Activated gamma-delta T cell treated with anti-CD3 and anti-CD28 coated beads, Interleukin-2, amount 50 U/mL, for 16 hours (primary cell): Measurements from ENCODE around the gene OR5A1.

Source experiments
- DNase-seq: peaks from one replicate; pipeline ENCODE4 v3.0.0-alpha.2; 2020; ENCODE audit warnings: low read depth

The OR5A1 gene

DNA sequence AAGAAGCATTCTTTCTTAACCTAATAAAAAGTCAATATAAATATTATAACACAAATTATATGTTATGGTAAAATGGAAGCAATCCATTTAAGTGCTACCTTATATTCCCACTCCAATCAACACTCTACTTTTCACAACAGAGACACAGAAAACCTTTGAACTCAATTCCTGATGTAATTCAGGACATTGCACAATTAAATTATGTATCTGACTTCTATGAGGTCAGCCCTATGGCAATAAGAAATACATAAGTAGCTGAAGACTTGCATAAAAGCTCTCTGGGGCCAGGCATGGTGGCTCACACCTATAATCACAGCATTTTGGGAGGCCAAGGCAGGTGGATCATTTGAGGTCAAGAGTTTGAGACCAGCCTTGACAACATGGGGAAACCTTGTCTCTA lies 43.6 kb downstream of the OR5A1 start:
- DNase-seq: no peak

DNA sequence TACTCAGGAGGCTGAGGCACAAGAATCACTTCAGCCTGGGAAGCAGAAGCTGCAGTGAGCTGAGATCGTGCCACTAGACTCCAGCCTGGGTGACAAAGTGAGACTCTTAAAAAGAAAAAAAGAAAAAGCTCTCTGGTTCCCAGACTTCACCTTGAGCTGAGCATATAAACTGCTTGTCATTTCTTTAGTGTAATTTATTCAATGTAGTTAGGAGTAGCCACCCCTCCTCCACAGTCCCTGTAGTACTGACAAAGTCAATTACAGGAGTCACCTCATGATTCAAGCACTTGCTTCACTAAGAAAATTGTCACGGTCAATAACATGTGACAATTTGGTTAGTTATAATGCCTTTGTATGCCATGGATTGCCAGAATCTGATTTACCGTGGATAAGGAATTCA lies 44.1 kb downstream of the OR5A1 start:
- DNase-seq: no peak
